HepG2 (cell line): Measurements from ENCODE around the gene SYNC. TPM values are rescaled to one million over a fixed set of nuclear protein-coding genes. Genes with fewer than 3 reads are reported as not detected.

ENCODE experiments used
- AHDC1 ChIP-seq: sonication (generic); formaldehyde crosslinking; IDR thresholded peaks from 2 replicates; pipeline ENCODE4 v1.5.1; 2020; ENCODE audit warnings: mild to moderate bottlenecking, missing genetic modification reagents, borderline replicate concordance
- CENPT ChIP-seq: sonication (generic); formaldehyde crosslinking; IDR thresholded peaks from 2 replicates; pipeline ENCODE4 v1.8.0; 2022; ENCODE audit warnings: low read depth, mild to moderate bottlenecking, moderate library complexity, missing genetic modification reagents
- CHD2 ChIP-seq: IDR thresholded peaks from 2 replicates; pipeline ENCODE4 v1.6.1; 2011; ENCODE audit warnings: low read depth, low read length, improper control_type of control experiment
- DPF2 ChIP-seq: sonication (generic); formaldehyde crosslinking; IDR thresholded peaks from 2 replicates; pipeline ENCODE4 v1.4.0; 2020; ENCODE audit warnings: mild to moderate bottlenecking, low read depth, missing genetic modification reagents, borderline replicate concordance
- HINFP ChIP-seq: sonication (generic); formaldehyde crosslinking; IDR thresholded peaks from 2 replicates; pipeline ENCODE4 v1.4.0; 2020; ENCODE audit warnings: low read depth, mild to moderate bottlenecking, missing genetic modification reagents
- IKZF1 ChIP-seq: fragments of 450-650 bp; IDR thresholded peaks from 2 replicates; pipeline ENCODE4 v1.7.1; 2016
- MED13 ChIP-seq: sonication (generic); formaldehyde crosslinking; IDR thresholded peaks from 2 replicates; pipeline ENCODE4 v1.5.0; 2020; ENCODE audit warnings: missing genetic modification reagents
- POGZ ChIP-seq: sonication (generic); formaldehyde crosslinking; IDR thresholded peaks from 2 replicates; pipeline ENCODE4 v1.4.0; 2020; ENCODE audit warnings: mild to moderate bottlenecking, missing genetic modification reagents
- RXRA ChIP-seq: sonication (generic); formaldehyde crosslinking; IDR thresholded peaks from 2 replicates; pipeline ENCODE4 v1.5.1; 2020; ENCODE audit warnings: missing genetic modification reagents
- SPEN ChIP-seq: sonication (generic); formaldehyde crosslinking; IDR thresholded peaks from 2 replicates; pipeline ENCODE4 v1.5.1; 2020; ENCODE audit warnings: low read depth, mild to moderate bottlenecking, missing genetic modification reagents
- STAT6 ChIP-seq: sonication (generic); formaldehyde crosslinking; IDR thresholded peaks from 2 replicates; pipeline ENCODE4 v1.4.0; 2020; ENCODE audit warnings: missing genetic modification reagents, mild to moderate bottlenecking, borderline replicate concordance
- TBL1XR1 ChIP-seq: fragments of 150-350 bp; IDR thresholded peaks from 2 replicates; pipeline ENCODE4 v1.6.1; 2014; ENCODE audit warnings: borderline replicate concordance, low read length; ENCODE audit not compliant: partially characterized antibody
- ZBTB3 ChIP-seq: sonication (generic); formaldehyde crosslinking; IDR thresholded peaks from 2 replicates; pipeline ENCODE4 v1.4.0; 2020; ENCODE audit warnings: low read depth, mild to moderate bottlenecking, moderate library complexity, missing genetic modification reagents, borderline replicate concordance
- ZNF333 ChIP-seq: sonication (generic); formaldehyde crosslinking; IDR thresholded peaks from 2 replicates; pipeline ENCODE4 v1.4.0; 2020; ENCODE audit warnings: mild to moderate bottlenecking, missing genetic modification reagents, borderline replicate concordance
- ZNF724P ChIP-seq: sonication (generic); formaldehyde crosslinking; IDR thresholded peaks from 2 replicates; pipeline ENCODE4 v1.8.0; 2022; ENCODE audit warnings: missing genetic modification reagents, borderline replicate concordance
- ZNF737 ChIP-seq: sonication (generic); formaldehyde crosslinking; IDR thresholded peaks from 2 replicates; pipeline ENCODE4 v1.5.0; 2020; ENCODE audit warnings: missing genetic modification reagents, mild to moderate bottlenecking, borderline replicate concordance
- ZNF788 ChIP-seq: sonication (generic); formaldehyde crosslinking; IDR thresholded peaks from 2 replicates; pipeline ENCODE4 v1.5.0; 2020; ENCODE audit warnings: mild to moderate bottlenecking, missing genetic modification reagents, borderline replicate concordance
- polyA plus RNA-seq, 8 experiments: library from polyadenylated mRNA; depleted of rRNA in 3 of 8; stranded (reverse) in 7 of 8; unstranded in 1 of 8; fragments of >200 nt; fragmentation: Illumina TruSeq in 4 of 8; extraction: Trizol in 4 of 8; gene quantifications; 2 replicates each; pipeline versions ENCODE4 v1.2.1 to v1.2.3, GENCODE V29; 2011 to 2016; ENCODE audit warnings: low read depth in 4 of 8, missing spikeins in 1 of 8, mixed read lengths in 1 of 8; ENCODE audit not compliant: insufficient read depth in 1 of 8
- total RNA-seq, 5 experiments: library from RNA; depleted of rRNA; stranded (reverse); fragments of >200 nt; fragmentation: Illumina TruSeq; extraction: Trizol; gene quantifications; 2 replicates each; pipeline ENCODE4 v1.2.3, GENCODE V29; 2016; ENCODE audit warnings: low read depth in 1 of 5

The SYNC gene
- total and polyA plus RNA-seq, 2 of the 13 experiments (the other 11 are each of a cell fraction or from before 2014, with no cell fraction given), result 2.4 to 5.4 TPM

- no peak for TF ChIP-seq AHDC1
- TF ChIP-seq TBL1XR1, result no peak
- no peak for TF ChIP-seq MED13 (CRISPR knock-in tag)
- TF ChIP-seq CHD2, result no peak
- no peak for TF ChIP-seq ZBTB3 (CRISPR knock-in tag)
- no peak for TF ChIP-seq HINFP (CRISPR knock-in tag)
- no peak for TF ChIP-seq SPEN
- TF ChIP-seq ZNF724P (CRISPR knock-in tag), result no peak
- 0 out of 2 replicates have a peak, but pooled peaks have one; percentile 8 for TF ChIP-seq ZNF788 (CRISPR knock-in tag)
- TF ChIP-seq DPF2 (CRISPR knock-in tag), result no peak
- TF ChIP-seq RXRA (CRISPR knock-in tag), result no peak
- TF ChIP-seq CENPT (CRISPR knock-in tag), result no peak
- no peak for TF ChIP-seq POGZ (CRISPR knock-in tag)
- no peak for TF ChIP-seq STAT6 (CRISPR knock-in tag)
- TF ChIP-seq IKZF1, result no peak
- TF ChIP-seq ZNF333 (CRISPR knock-in tag), result no peak
- no peak for TF ChIP-seq ZNF737 (CRISPR knock-in tag)
Observed at GRCh38 chr1:32650248-32650751, 52.3 kb downstream of the SYNC start, which contains the start of gene ZBTB8OS (continued).
